ENCODE data around the gene FLRT1. TPM values are rescaled to one million over a fixed set of nuclear protein-coding genes. Genes with fewer than 3 reads are reported as not detected.

The FLRT1 gene
- total RNA-seq, 4 donors from 2014 or later: 0.06 to 0.19 (median 0.08) TPM; not detected in 1

- Histone ChIP-seq H3K4me1 (peaks cover 9 to 42% (median 10%) of the 10 kb centered on the region in 3 donors), H3K9me3 (no peaks in the 10 kb centered on the region), H3K4me3 (no peak overlapping the region), H3K27ac (no peak overlapping the region), H3K27me3 (no peaks in the 10 kb centered on the region), H3K36me3 (peaks cover 9 to 99% (median 47%) of the 10 kb centered on the region in 3 donors)
- intact Hi-C loops (cut with DNase I): no loop called here
- DNase-seq: no peak
- 71 to 79% methylated on average over 6 of the region's 6 CpGs for WGBS, 2 donors
- TF ChIP-seq POLR2A (IDR thresholded peaks at IDR 0.05): no peak
- TF ChIP-seq, protein P1, sequence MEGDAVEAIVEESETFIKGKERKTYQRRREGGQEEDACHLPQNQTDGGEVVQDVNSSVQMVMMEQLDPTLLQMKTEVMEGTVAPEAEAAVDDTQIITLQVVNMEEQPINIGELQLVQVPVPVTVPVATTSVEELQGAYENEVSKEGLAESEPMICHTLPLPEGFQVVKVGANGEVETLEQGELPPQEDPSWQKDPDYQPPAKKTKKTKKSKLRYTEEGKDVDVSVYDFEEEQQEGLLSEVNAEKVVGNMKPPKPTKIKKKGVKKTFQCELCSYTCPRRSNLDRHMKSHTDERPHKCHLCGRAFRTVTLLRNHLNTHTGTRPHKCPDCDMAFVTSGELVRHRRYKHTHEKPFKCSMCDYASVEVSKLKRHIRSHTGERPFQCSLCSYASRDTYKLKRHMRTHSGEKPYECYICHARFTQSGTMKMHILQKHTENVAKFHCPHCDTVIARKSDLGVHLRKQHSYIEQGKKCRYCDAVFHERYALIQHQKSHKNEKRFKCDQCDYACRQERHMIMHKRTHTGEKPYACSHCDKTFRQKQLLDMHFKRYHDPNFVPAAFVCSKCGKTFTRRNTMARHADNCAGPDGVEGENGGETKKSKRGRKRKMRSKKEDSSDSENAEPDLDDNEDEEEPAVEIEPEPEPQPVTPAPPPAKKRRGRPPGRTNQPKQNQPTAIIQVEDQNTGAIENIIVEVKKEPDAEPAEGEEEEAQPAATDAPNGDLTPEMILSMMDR (IDR thresholded peaks at IDR 0.05): no peak
Observed at GRCh38 chr11:63993993-63994392, 41.7 kb upstream of the FLRT1 start.

- intact Hi-C loops (cut with DNase I): no loop called here
- TF ChIP-seq, protein P1 (IDR thresholded peaks at IDR 0.05): no peak
- TF ChIP-seq POLR2A (IDR thresholded peaks at IDR 0.05): no peak
- Histone ChIP-seq H3K9me3 (no peaks in the 10 kb centered on the region), H3K4me3 (no peak overlapping the region), H3K4me1 (peaks cover 32 to 57% (median 32%) of the 10 kb centered on the region in 3 donors), H3K36me3 (peaks cover 9 to 74% (median 36%) of the 10 kb centered on the region in 3 donors), H3K27ac (no peak overlapping the region), H3K27me3 (peaks cover 0 to 4% (median 0%) of the 10 kb centered on the region in 4 donors)
- 83% methylated on average over 2 of the region's 18 CpGs; no CpG with 5 or more reads in 1 of the 2 donors for WGBS, 2 donors
- DNase-seq: no peak
Observed at GRCh38 chr11:63996512-63996911, 39.2 kb upstream of the FLRT1 start.

- H3K27me3 ChIP-seq: peaks cover 0 to 4% (median 0%) of the 10 kb centered on the region in 4 donors
- DNase-seq: no peak
- no peak overlapping the region for H3K4me3 ChIP-seq
- no peak overlapping the region for H3K27ac ChIP-seq
- TF ChIP-seq POLR2A (IDR thresholded peaks at IDR 0.05): no peak
- TF ChIP-seq, protein P1 (IDR thresholded peaks at IDR 0.05): no peak
- peaks cover 9 to 67% (median 36%) of the 10 kb centered on the region in 3 donors for H3K36me3 ChIP-seq
- 55 to 89% methylated on average over 2 to 15 of the region's 27 CpGs for WGBS, 2 donors
- intact Hi-C loops (cut with DNase I): no loop called here
- H3K9me3 ChIP-seq: no peaks in the 10 kb centered on the region
- H3K4me1 ChIP-seq: peaks cover 32 to 64% (median 38%) of the 10 kb centered on the region in 3 donors
Observed at GRCh38 chr11:63997104-63997700, 38.5 kb upstream of the FLRT1 start.

DNA sequence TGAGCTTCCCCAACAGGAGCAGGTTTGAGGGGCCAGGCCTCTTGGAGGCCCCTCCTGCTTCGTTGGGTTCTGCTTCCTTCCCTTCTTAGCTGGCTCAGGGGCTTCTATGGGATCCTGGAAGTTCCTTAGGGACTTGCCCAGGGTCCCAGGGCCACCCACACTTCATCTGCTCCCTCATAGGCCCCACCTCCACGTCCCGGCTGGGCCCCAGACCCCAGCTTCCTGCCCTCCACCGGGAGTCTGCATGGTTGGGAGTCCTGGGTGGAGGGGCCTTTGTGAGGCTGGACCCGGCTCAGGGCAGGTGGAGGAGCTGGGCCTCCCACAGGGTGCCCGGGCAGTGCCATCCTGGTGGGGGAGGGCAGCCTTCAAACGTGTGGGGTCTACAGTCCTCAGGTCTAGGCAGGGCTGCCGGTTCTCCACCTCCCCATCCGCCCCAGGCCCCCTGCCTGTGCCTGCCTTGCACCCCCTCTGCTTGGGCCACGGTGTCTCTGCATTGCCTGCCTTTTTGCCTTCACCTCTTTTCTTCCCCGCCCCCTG lies 37.9 kb upstream of the FLRT1 start:
- peaks cover 0 to 4% (median 0%) of the 10 kb centered on the region in 4 donors for H3K27me3 ChIP-seq
- H3K9me3 ChIP-seq: no peaks in the 10 kb centered on the region
- peaks cover 32 to 70% (median 39%) of the 10 kb centered on the region in 3 donors for H3K4me1 ChIP-seq
- H3K36me3 ChIP-seq: peaks cover 9 to 60% (median 36%) of the 10 kb centered on the region in 3 donors
- DNase-seq: no peak
- peak overlapping the region in 2 of 4 donors; percentile 71 to 84 for H3K27ac ChIP-seq
- TF ChIP-seq POLR2A (IDR thresholded peaks at IDR 0.05): no peak
- TF ChIP-seq, protein P1 (IDR thresholded peaks at IDR 0.05): no peak
- H3K4me3 ChIP-seq: no peak overlapping the region
- 78 to 81% methylated on average over 3 to 4 of the region's 11 CpGs for WGBS, 2 donors
- intact Hi-C loops (cut with DNase I): no loop called here
